Stomach (tissue), 4 donors: ENCODE measurements around the gene NLGN1.

Experiments used
- CTCF ChIP-seq, 7 experiments: fragments of 450-650 bp in 4 of 7; fragments of 200-600 bp in 3 of 7; sonication (generic) in 3 of 7; IDR thresholded peaks; one replicate each; pipeline ENCODE4 v1.5.1; 2016 to 2019; ENCODE audit warnings: antibody characterized with exemption in 7 of 7, control low read depth in 2 of 7, mild to moderate bottlenecking in 1 of 7
- EP300 ChIP-seq: sonication (generic); formaldehyde crosslinking; IDR thresholded peaks from one replicate; pipeline ENCODE4 v1.6.1; 2017; ENCODE audit warnings: antibody characterized with exemption
- POLR2A ChIP-seq, 4 donors: fragments of 450-650 bp; IDR thresholded peaks; one replicate each; pipeline ENCODE4 v1.6.1; 2016; ENCODE audit warnings: antibody characterized with exemption in 4 of 4, control low read depth in 2 of 4, mild to moderate bottlenecking in 1 of 4, moderate library complexity in 1 of 4
- POLR2AphosphoS5 ChIP-seq, 3 donors: sonication (generic); formaldehyde crosslinking; IDR thresholded peaks; one replicate each; pipeline ENCODE4 v1.6.1; 2016; ENCODE audit warnings: antibody characterized with exemption in 3 of 3

DNA sequence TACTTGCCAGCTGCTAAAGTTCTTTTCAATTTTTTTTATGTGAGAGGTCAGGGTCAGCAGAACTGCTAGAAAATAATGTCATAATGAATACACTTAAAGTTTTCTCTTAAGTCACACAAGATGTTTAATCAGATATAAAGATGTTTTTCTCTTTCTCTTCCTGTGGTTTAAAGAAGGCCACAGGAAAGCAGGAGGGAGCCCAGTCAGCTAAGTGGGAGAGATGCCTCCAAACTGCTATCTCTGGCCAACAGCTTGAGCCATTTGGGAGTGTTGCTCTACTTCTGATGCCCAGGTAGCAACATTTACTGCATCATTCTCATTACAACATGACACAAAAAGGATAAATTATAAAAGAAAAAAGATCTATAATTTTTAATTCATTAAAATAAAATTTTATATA, 45.7 kb upstream of the NLGN1 start:
- no peak for TF ChIP-seq POLR2A (IDR thresholded peaks at IDR 0.05)
- TF ChIP-seq EP300 = no peak
- TF ChIP-seq CTCF (IDR thresholded peaks at IDR 0.05) = no peak
- TF ChIP-seq POLR2AphosphoS5 (IDR thresholded peaks at IDR 0.05) = no peak
